ENCODE data around the gene MMP3. TPM values are rescaled to one million over a fixed set of nuclear protein-coding genes. Genes with fewer than 3 reads are reported as not detected.

Gene MMP3
- total RNA-seq, 2 donors from 2014 or later: 1.1 to 1.6 TPM

GRCh38 chr11:102810950-102811660, 32.3 kb downstream of the MMP3 start:
- Histone ChIP-seq H3K4me3 (no peak overlapping the region), H3K36me3 (no peaks in the 10 kb centered on the region), H3K4me1 (no peaks in the 10 kb centered on the region), H3K27ac (no peak overlapping the region), H3K27me3 (no peaks in the 10 kb centered on the region), H3K9me3 (no peaks in the 10 kb centered on the region), H3K9ac (ENCODE audit: low read depth in 2 of 2, low read length in 2 of 2) (no peak overlapping the region)
- peak; percentile 39 for TF ChIP-seq CTCF (IDR thresholded peaks at IDR 0.05)
- DNase-seq: no peak
- intact Hi-C loops (cut with DNase I): loop anchor here (5.0 kb wide), 1 partner anchor 131 kb away; no protein-coding TSS in a partner anchor

GRCh38 chr11:102809971-102810370, 33.4 kb downstream of the MMP3 start:
- no peaks in the 10 kb centered on the region for H3K36me3 ChIP-seq
- no peak overlapping the region for H3K4me3 ChIP-seq
- DNase-seq: no peak
- H3K9ac ChIP-seq (ENCODE audit: low read depth in 2 of 2, low read length in 2 of 2): no peak overlapping the region
- no peaks in the 10 kb centered on the region for H3K4me1 ChIP-seq
- H3K27me3 ChIP-seq: no peaks in the 10 kb centered on the region
- H3K27ac ChIP-seq: no peak overlapping the region
- intact Hi-C loops (cut with DNase I): loop anchor here (5.0 kb wide), 1 partner anchor 132 kb away; no protein-coding TSS in a partner anchor
- H3K9me3 ChIP-seq: no peaks in the 10 kb centered on the region
- TF ChIP-seq CTCF (IDR thresholded peaks at IDR 0.05): no peak

GRCh38 chr11:102807921-102808320, 35.5 kb downstream of the MMP3 start:
- Histone ChIP-seq H3K9me3 (no peaks in the 10 kb centered on the region), H3K36me3 (no peaks in the 10 kb centered on the region), H3K4me3 (no peak overlapping the region), H3K27ac (no peak overlapping the region), H3K4me1 (no peaks in the 10 kb centered on the region), H3K9ac (ENCODE audit: low read depth in 2 of 2, low read length in 2 of 2) (no peak overlapping the region), H3K27me3 (no peaks in the 10 kb centered on the region)
- intact Hi-C loops (cut with DNase I): no loop called here
- TF ChIP-seq CTCF (IDR thresholded peaks at IDR 0.05): no peak
- no peak for DNase-seq

GRCh38 chr11:102806296-102806695, 37.1 kb downstream of the MMP3 start:
- TF ChIP-seq CTCF (IDR thresholded peaks at IDR 0.05): no peak
- Histone ChIP-seq H3K9ac (ENCODE audit: low read depth in 2 of 2, low read length in 2 of 2) (no peak overlapping the region), H3K27ac (no peak overlapping the region)

GRCh38 chr11:102802341-102802740, 41.1 kb downstream of the MMP3 start:
- no peak overlapping the region for H3K9ac ChIP-seq (ENCODE audit: low read depth in 2 of 2, low read length in 2 of 2)
- TF ChIP-seq CTCF (IDR thresholded peaks at IDR 0.05): no peak
- intact Hi-C loops (cut with DNase I): no loop called here
- no peaks in the 10 kb centered on the region for H3K9me3 ChIP-seq
- no peaks in the 10 kb centered on the region for H3K27me3 ChIP-seq
- no peaks in the 10 kb centered on the region for H3K4me1 ChIP-seq
- H3K4me3 ChIP-seq: no peak overlapping the region
- DNase-seq: no peak
- H3K27ac ChIP-seq: no peak overlapping the region
- H3K36me3 ChIP-seq: no peaks in the 10 kb centered on the region

More at GRCh38 chr11:102806296-102806695, 37.1 kb downstream of the MMP3 start:
- DNase-seq: no peak
- no peak overlapping the region for H3K4me3 ChIP-seq
- H3K4me1 ChIP-seq: no peaks in the 10 kb centered on the region
- no peaks in the 10 kb centered on the region for H3K9me3 ChIP-seq
- H3K36me3 ChIP-seq: no peaks in the 10 kb centered on the region
- intact Hi-C loops (cut with DNase I): no loop called here
- H3K27me3 ChIP-seq: no peaks in the 10 kb centered on the region
